Endothelial cell of umbilical vein (primary cell): ENCODE measurements around the gene SLC49A4.

Source experiments
- CTCF ChIP-seq, 2 donors: IDR thresholded peaks; 1 replicate in 1 of 2; 2 replicates in 1 of 2; pipeline ENCODE4 v1.5.1; 2011; ENCODE audit warnings: low read length in 2 of 2, mild to moderate bottlenecking in 2 of 2, moderate library complexity in 2 of 2, control low read depth in 1 of 2, inconsistent platforms in 1 of 2, low read depth in 1 of 2; ENCODE audit not compliant: insufficient read depth in 1 of 2; ENCODE audit errors: extremely low read depth in 1 of 2
- EZH2 ChIP-seq: IDR thresholded peaks from 2 replicates; pipeline ENCODE4 v1.6.1; 2012; ENCODE audit warnings: borderline replicate concordance, low read depth, mild to moderate bottlenecking, moderate library complexity, low read length, inconsistent platforms; ENCODE audit not compliant: severe bottlenecking
- JUN ChIP-seq: IDR thresholded peaks from 2 replicates; pipeline ENCODE4 v1.6.1; 2011; ENCODE audit warnings: borderline replicate concordance, low read depth; ENCODE audit not compliant: insufficient read length, insufficient read depth

GRCh38 chr3:122800706-122801237 is 5.9 kb downstream of the SLC49A4 start:
- no peak for TF ChIP-seq CTCF (IDR thresholded peaks at IDR 0.05; ENCODE audit: extremely low read depth in 1 of 2, insufficient read depth in 1 of 2, low read depth in 1 of 2, low read length in 2 of 2)
- TF ChIP-seq EZH2, result no peak
- no peak for TF ChIP-seq JUN
